MV-4-11 (cell line): ENCODE results near the gene EDN1.

ENCODE experiments used
- DNase-seq: peaks from one replicate; lab custom pipeline; 2025; lab: John Stamatoyannopoulos, UW

EDN1 gene

DNA sequence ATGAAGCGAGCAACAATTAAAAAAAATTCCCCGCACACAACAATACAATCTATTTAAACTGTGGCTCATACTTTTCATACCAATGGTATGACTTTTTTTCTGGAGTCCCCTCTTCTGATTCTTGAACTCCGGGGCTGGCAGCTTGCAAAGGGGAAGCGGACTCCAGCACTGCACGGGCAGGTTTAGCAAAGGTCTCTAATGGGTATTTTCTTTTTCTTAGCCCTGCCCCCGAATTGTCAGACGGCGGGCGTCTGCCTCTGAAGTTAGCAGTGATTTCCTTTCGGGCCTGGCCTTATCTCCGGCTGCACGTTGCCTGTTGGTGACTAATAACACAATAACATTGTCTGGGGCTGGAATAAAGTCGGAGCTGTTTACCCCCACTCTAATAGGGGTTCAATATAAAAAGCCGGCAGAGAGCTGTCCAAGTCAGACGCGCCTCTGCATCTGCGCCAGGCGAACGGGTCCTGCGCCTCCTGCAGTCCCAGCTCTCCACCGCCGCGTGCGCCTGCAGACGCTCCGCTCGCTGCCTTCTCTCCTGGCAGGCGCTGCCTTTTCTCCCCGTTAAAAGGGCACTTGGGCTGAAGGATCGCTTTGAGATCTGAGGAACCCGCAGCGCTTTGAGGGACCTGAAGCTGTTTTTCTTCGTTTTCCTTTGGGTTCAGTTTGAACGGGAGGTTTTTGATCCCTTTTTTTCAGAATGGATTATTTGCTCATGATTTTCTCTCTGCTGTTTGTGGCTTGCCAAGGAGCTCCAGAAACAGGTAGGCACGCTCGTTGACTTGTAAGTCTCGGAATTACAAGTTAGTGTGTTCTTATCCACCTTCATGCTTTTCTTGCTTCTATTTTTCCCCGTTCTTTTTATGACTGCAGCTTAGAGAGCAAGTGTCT, at the start of gene EDN1:
Gene EDN1 (plus strand): TSS at position 429 of the 888 bp plus-strand sequence. CDS start 269 bp downstream, at position 698.
- peak; percentile 48 for DNase-seq

- peak; percentile 33 for DNase-seq
These were observed 48.5 kb upstream of the EDN1 start for GRCh38 chr6:12241493-12242175.

DNA sequence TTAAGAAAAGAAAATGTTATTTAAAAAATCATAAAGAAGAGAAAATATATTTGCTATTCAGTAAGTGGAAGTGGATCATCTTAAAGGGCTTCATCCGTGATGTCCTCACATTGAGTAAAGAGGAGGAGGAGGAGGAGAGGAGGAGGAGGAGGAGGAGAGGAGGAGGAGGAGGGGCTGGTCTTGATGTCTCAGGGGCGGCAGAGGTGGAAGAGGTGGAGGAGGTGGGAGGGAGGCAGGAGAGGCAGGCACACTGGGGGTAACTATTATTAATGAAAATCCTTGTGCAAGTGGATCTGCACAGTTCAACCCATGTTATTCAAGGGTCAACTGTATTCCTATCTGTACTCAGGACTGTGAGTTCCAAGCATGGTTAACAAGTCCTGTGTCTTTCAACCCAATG, 47.0 kb upstream of the EDN1 start:
- no peak for DNase-seq

GRCh38 chr6:12245360-12245759, 44.8 kb upstream of the EDN1 start:
- DNase-seq: no peak

DNA sequence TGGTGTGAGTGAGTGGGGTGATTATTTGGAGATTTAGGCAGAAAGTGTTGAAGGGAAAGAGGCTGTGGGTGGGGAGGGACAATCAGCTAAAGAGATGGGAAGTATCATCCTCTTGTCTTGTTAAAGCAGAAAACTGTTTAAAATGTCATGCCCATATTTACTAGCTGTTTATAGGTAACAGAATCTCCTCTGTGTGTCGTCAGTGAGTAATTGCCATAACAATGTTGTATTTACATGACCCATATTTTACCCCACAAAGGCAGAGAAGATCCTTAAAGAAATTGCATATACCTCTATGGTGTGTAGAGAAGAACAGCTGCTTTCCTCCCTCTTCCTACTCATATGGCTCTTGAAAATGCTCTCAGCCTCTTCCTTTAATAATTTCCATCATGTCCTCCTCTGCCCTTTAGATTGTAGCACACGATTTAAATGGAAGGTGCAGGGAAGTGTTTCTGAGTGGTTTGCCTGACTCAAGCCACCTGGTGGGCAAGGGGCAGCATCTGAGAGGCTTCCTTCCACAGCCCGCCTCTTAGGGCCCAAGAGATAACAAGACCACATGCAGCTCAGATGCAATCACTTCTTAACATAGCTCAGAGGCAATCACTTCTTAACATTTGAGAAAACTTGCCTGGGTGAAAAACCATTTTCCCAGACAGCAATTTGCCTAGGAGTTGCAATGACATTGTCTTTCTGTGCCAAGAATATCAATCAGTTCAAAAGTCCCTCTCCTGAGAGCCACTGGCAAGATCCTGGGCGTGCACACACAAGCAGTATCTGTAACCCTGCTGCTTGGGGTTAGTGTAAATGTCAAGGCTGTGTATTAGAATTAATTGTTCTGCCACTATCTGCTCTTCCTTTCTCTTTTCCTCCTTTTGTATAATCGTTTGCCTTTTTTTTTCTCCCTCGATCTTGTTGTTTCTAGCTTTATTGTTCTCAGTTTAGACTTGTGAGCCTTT, 44.1 kb upstream of the EDN1 start:
- DNase-seq: no peak

DNA sequence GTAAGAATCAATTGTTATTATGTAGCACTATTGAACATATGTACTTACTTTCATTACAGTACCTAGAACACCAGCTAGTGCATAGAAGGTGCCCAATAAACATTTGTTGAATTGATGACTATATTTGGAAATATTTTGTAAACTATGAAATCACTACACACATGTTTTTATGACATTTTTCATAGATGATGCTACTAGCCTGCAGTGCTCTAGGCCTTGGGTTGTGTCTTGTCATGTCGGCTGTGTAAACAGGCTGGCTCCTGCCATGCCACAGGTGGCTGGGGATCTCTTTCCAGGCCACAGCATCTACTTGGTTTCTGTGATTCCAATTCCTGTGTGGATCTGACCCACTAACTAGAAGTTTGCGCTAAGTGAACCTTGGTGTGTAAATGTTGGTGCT, 43.3 kb upstream of the EDN1 start:
- no peak for DNase-seq

- DNase-seq: no peak
These were observed 40.4 kb upstream of the EDN1 start for GRCh38 chr6:12249541-12250382.

DNA sequence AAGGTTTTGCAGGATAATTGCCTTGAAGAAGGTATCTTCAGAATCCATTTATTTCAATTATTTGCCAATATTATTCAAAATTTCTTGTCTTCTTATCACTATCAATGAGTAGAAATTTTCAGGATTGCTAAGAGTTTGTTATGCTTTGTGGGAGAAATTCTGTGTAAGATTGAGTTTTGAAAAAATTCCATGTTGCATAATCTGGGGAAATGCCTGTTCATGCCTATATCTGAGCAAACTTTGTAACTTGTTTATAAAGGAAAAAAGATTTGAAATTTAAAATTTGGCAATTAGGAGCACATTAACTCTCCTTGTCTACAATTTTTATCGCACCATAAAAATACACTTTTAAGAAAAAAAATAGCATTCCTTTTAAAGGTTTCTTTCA, 39.8 kb upstream of the EDN1 start:
- no peak for DNase-seq

DNA sequence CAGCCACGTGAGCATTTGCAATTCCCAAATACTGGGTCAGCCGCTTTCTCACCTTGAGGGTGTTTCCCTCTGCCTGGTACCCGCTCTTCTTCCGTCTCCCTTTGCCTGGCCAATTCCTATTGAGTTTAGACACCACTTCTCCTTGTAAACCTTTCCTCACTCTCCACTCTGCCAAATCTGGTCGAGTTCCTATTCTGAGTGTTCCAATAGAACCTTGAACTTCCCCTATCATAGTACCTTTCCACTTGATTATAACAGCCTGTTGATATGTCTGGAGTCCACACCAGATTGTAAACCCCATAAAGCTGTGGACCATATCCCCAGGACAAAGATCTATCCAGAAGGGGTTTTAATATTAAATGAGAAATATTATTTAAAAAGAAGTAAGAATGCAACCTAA, 36.0 kb upstream of the EDN1 start:
- no peak for DNase-seq

DNA sequence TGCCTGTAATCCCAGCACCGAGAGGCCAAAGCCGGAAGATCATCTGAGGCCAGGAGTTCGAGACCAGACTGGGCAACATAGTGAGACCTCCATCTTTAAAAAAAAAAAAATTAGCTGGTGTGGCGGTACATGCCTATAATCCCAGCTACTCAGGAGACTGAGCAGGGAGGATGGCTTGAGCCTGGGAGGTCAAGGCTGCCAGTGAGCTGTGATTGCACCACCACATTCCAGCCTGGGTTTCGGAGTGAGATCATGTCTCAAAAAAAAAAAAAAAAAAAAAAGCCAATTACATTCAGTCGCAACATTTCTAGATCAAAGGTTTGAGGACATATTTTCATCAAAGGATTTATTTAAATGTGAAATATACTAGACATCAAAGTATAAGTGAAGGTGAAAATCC, 32.0 kb upstream of the EDN1 start:
- no peak for DNase-seq

GRCh38 chr6:12258591-12259075, 31.5 kb upstream of the EDN1 start:
- DNase-seq: no peak

DNA sequence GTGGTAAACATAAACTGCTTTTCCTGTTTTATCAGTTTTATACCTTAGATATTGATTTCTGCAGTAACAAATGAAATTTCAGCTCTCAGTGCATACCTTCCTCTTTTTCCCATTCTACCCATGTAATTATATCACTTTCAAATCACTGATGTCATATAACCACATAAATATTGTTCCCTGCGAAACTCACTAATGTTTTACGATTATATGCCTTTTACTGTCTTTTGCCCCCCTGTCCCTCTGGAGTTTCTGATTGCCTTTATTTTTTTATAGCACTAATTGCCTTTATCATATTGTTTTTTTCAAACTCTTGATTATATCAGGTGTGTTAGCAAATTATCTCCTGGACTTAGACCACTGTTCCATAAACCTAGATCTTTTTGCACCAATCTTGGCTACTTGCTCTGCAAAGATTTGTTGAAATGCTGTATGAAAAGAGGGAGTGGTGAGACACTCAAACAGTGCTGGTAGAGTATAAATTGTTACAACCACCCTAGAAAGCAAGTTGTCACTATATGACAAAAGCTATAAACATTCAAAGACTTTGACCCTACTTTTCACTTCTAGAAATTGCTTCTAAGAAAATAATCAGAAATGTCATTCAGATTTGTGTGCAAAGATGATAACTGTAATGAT, 29.6 kb upstream of the EDN1 start:
- DNase-seq: no peak

GRCh38 chr6:12261502-12261901, 28.7 kb upstream of the EDN1 start:
- DNase-seq: peak; percentile 17

GRCh38 chr6:12262236-12263061, 27.7 kb upstream of the EDN1 start:
- DNase-seq: no peak

GRCh38 chr6:12263403-12263802, 26.8 kb upstream of the EDN1 start:
- DNase-seq: no peak

- DNase-seq: no peak
These were observed 25.5 kb upstream of the EDN1 start for GRCh38 chr6:12264671-12265070.

- DNase-seq: no peak
These were observed 24.9 kb upstream of the EDN1 start for GRCh38 chr6:12265296-12265695.

GRCh38 chr6:12265791-12266190, 24.4 kb upstream of the EDN1 start:
- peak; percentile 99 for DNase-seq

DNA sequence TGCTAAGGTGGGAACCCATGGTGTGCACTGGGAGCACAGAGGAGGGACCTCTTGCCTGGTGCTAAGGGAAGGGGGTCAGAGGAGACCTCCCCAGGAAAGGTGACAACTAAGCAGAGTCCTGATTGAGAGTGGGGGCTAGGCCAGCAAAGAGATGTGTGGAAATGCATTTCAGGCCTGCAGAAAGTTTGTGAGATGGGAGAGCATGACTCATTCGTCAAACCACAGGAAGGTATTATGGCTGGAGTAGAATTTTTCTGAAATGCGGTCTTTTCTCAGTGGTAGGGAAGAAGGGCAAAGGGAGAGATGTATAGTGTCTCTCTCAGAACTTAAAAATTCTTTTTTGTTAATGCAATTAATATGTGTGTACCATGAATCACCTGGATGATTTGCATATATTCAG, 23.6 kb upstream of the EDN1 start:
- DNase-seq: peak; percentile 83

DNA sequence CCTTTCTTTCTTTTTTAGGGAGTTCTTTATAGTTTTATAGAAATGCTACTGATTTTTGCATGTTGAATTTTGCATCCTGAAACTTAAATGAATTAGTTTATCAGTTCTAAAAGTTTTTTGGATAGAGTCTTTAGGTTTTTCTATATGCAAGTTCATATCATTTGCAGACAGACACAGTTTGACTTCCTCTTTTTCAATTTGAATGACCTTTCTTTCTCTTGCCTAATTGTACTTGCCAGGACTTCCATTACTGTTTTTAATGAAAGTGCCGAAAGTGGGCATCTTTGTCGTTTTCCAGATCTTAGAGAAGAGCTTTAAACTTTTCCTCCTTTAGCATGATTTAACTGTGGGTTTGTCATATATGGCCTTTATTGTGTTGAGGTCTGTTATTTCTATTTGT, 21.1 kb upstream of the EDN1 start:
- peak; percentile 60 for DNase-seq
